ENCODE results near the gene CWC15. TPM values are rescaled to one million over a fixed set of nuclear protein-coding genes. Genes with fewer than 3 reads are reported as not detected.

Gene CWC15
- total RNA-seq, 6 experiments from 2014 or later = 54.4 to 84.5 (median 64.5) TPM

GRCh38 chr11:94926271-94926625 is 47.1 kb downstream of the CWC15 start:
- peaks cover 70% of the 10 kb centered on the region for H3K4me1 Mint-ChIP-seq (ENCODE audit: low read depth)
- no peak for TF ChIP-seq CTCF (IDR thresholded peaks at IDR 0.05)
- H3K27me3 Mint-ChIP-seq (ENCODE audit: insufficient read depth) = peaks cover 1% of the 10 kb centered on the region; the same call in 1 of the 2 replicates
- H3K27ac Mint-ChIP-seq = peak overlapping the region; percentile 93
- H3K36me3 Mint-ChIP-seq (ENCODE audit: low read depth) = 0 out of 2 replicates have a peak, but pooled peaks cover 5% of the 10 kb centered on the region
- H3K9me3 Mint-ChIP-seq = no peaks in the 10 kb centered on the region
- DNase-seq = peak; percentile 27
- no peak overlapping the region for H3K4me3 Mint-ChIP-seq

- H3K4me3 Mint-ChIP-seq = no peak overlapping the region; the same call in 1 of the 2 replicates
- no peak for TF ChIP-seq CTCF (IDR thresholded peaks at IDR 0.05)
- H3K36me3 Mint-ChIP-seq (ENCODE audit: low read depth) = 0 out of 2 replicates have a peak, but pooled peaks cover 5% of the 10 kb centered on the region
- H3K9me3 Mint-ChIP-seq = no peaks in the 10 kb centered on the region
- H3K4me1 Mint-ChIP-seq (ENCODE audit: low read depth) = peaks cover 65% of the 10 kb centered on the region
- no peak for DNase-seq
- peaks cover 1% of the 10 kb centered on the region; the same call in 1 of the 2 replicates for H3K27me3 Mint-ChIP-seq (ENCODE audit: insufficient read depth)
- peak overlapping the region; percentile 93 for H3K27ac Mint-ChIP-seq
Observed at GRCh38 chr11:94925422-94926270, 47.7 kb downstream of the CWC15 start.

- no peak for DNase-seq
- no peak for TF ChIP-seq CTCF (IDR thresholded peaks at IDR 0.05)
- H3K27ac Mint-ChIP-seq = peak overlapping the region; percentile 12; the same call in 1 of the 2 replicates
- H3K36me3 Mint-ChIP-seq (ENCODE audit: low read depth) = 0 out of 2 replicates have a peak, but pooled peaks cover 5% of the 10 kb centered on the region
- H3K4me3 Mint-ChIP-seq = no peak overlapping the region
- no peaks in the 10 kb centered on the region for H3K9me3 Mint-ChIP-seq
- peaks cover 56% of the 10 kb centered on the region for H3K4me1 Mint-ChIP-seq (ENCODE audit: low read depth)
- peaks cover 1% of the 10 kb centered on the region; the same call in 1 of the 2 replicates for H3K27me3 Mint-ChIP-seq (ENCODE audit: insufficient read depth)
Observed at GRCh38 chr11:94924612-94925011, 48.7 kb downstream of the CWC15 start.

GRCh38 chr11:94924171-94924572 is 49.2 kb downstream of the CWC15 start:
- Mint-ChIP-seq H3K4me3 (no peak overlapping the region), H3K4me1 (ENCODE audit: low read depth) (peaks cover 51% of the 10 kb centered on the region), H3K27ac (0 out of 2 replicates have a peak overlapping the region, but pooled peaks have one; percentile 12), H3K36me3 (ENCODE audit: low read depth) (0 out of 2 replicates have a peak, but pooled peaks cover 5% of the 10 kb centered on the region), H3K9me3 (no peaks in the 10 kb centered on the region), H3K27me3 (ENCODE audit: insufficient read depth) (peaks cover 1% of the 10 kb centered on the region; the same call in 1 of the 2 replicates)
- TF ChIP-seq CTCF (IDR thresholded peaks at IDR 0.05) = no peak
- DNase-seq = no peak

- peaks cover 39% of the 10 kb centered on the region for H3K4me1 Mint-ChIP-seq (ENCODE audit: low read depth)
- H3K36me3 Mint-ChIP-seq (ENCODE audit: low read depth) = 0 out of 2 replicates have a peak, but pooled peaks cover 5% of the 10 kb centered on the region
- peaks cover 1% of the 10 kb centered on the region; the same call in 1 of the 2 replicates for H3K27me3 Mint-ChIP-seq (ENCODE audit: insufficient read depth)
- no peaks in the 10 kb centered on the region for H3K9me3 Mint-ChIP-seq
- H3K27ac Mint-ChIP-seq = no peak overlapping the region
- no peak for TF ChIP-seq CTCF (IDR thresholded peaks at IDR 0.05)
- no peak for DNase-seq
- no peak overlapping the region for H3K4me3 Mint-ChIP-seq
Observed at GRCh38 chr11:94923004-94923334, 50.4 kb downstream of the CWC15 start.
